HG03025 (cell line): ENCODE measurements around the gene SORCS1.

Source experiments
- ATAC-seq: cut with Tn5 transposase; IDR thresholded peaks from one replicate; pipeline ENCODE4 v1.9.1; 2021; ENCODE audit warnings: mild to moderate bottlenecking, moderate library complexity; ENCODE audit not compliant: unreplicated experiment, low FRiP score

Gene SORCS1

GRCh38 chr10:107163881-107164861 is at the start of gene SORCS1:
Gene SORCS1 (minus strand): TSS chr10:107164706.
- ATAC-seq = no peak

GRCh38 chr10:107214261-107214660 is 49.8 kb upstream of the SORCS1 start:
- no peak for ATAC-seq

- ATAC-seq = no peak
Observed at GRCh38 chr10:107213861-107214260, 49.4 kb upstream of the SORCS1 start.

GRCh38 chr10:107206833-107207232 is 42.3 kb upstream of the SORCS1 start:
- ATAC-seq = no peak

- no peak for ATAC-seq
Observed at GRCh38 chr10:107169516-107169915, 5.0 kb upstream of the SORCS1 start.

- ATAC-seq = no peak
Observed at GRCh38 chr10:107168738-107169137, 4.2 kb upstream of the SORCS1 start.

GRCh38 chr10:107166403-107166802 is 1.9 kb upstream of the SORCS1 start:
- no peak for ATAC-seq

GRCh38 chr10:107164992-107165391 is 486 bp upstream of the SORCS1 start:
- no peak for ATAC-seq

GRCh38 chr10:107163076-107163855 is 1.2 kb downstream of the SORCS1 start:
- no peak for ATAC-seq

GRCh38 chr10:107160866-107161265 is 3.6 kb downstream of the SORCS1 start:
- ATAC-seq = no peak

GRCh38 chr10:107159871-107160270 is 4.6 kb downstream of the SORCS1 start:
- ATAC-seq = no peak

GRCh38 chr10:107157071-107157470 is 7.4 kb downstream of the SORCS1 start:
- ATAC-seq = no peak

GRCh38 chr10:107152087-107152486 is 12.4 kb downstream of the SORCS1 start:
- ATAC-seq = no peak

- no peak for ATAC-seq
Observed at GRCh38 chr10:107148906-107149305, 15.6 kb downstream of the SORCS1 start.

- no peak for ATAC-seq
Observed at GRCh38 chr10:107144490-107144889, 20.0 kb downstream of the SORCS1 start.

- no peak for ATAC-seq
Observed at GRCh38 chr10:107141524-107142061, 22.9 kb downstream of the SORCS1 start.

GRCh38 chr10:107139237-107139636 is 25.3 kb downstream of the SORCS1 start:
- ATAC-seq = no peak

GRCh38 chr10:107133656-107134055 is 30.9 kb downstream of the SORCS1 start:
- ATAC-seq = no peak

GRCh38 chr10:107129000-107129399 is 35.5 kb downstream of the SORCS1 start:
- ATAC-seq = no peak

GRCh38 chr10:107126512-107127065 is 37.9 kb downstream of the SORCS1 start:
- ATAC-seq = no peak

- no peak for ATAC-seq
Observed at GRCh38 chr10:107122703-107123102, 41.8 kb downstream of the SORCS1 start.
